Right lobe of liver (tissue), 4 donors: Measurements from ENCODE around the gene MAEA.
"Not testable (repeated sequence)": the region's sequence is repeated elsewhere in the genome, so short reads cannot be mapped to it uniquely, and the experiment has no call there.

Source experiments
- POLR2A ChIP-seq: fragments of 450-650 bp; IDR thresholded peaks from one replicate; pipeline ENCODE4 v1.6.1; 2017; ENCODE audit warnings: antibody characterized with exemption, mild to moderate bottlenecking
- TF ChIP-seq, protein P1 (sequence below), 4 donors: fragments of 200-600 bp in 3 of 4; fragments of 450-650 bp in 1 of 4; IDR thresholded peaks; one replicate each; pipeline versions ENCODE4 v1.5.1 to v1.8.0; 2016 to 2022; ENCODE audit warnings: antibody characterized with exemption in 4 of 4, mild to moderate bottlenecking in 2 of 4
- donor health status: DM: no; HTN: no; CAD: no.
- donor health status: DM: no; HTN: no; CAD: no.
- donor health status: DM: no; HTN: yes; CAD: no.

DNA sequence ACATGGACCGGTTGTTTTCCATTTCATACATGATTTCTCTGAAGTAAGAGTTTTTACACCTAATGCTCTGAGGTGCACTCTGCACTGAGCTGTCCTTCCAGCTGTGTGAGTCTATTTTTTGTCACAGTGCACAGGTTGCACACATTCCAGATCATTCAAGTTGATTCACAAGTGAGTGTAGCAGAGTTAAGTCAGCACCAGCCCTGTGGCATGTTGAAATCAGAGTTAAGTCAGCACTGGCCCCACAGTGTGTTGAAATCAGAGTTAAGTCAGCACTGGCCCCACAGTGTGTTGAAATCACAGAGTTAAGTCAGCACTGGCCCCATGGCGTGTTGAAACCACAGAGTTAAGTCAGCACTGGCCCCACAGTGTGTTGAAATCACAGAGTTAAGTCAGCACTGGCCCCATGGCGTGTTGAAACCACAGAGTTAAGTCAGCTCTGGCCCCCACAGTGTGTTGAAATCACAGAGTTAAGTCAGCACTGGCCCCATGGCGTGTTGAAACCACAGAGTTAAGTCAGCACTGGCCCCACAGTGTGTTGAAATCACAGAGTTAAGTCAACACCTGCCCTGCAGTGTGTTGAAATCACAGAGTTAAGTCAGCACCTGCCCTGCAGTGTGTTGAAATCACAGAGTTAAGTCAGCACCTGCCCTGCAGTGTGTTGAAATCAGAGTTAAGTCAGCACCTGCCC lies 45.6 kb downstream of the MAEA start:
- not testable (repeated sequence) for TF ChIP-seq POLR2A
- TF ChIP-seq, protein P1, sequence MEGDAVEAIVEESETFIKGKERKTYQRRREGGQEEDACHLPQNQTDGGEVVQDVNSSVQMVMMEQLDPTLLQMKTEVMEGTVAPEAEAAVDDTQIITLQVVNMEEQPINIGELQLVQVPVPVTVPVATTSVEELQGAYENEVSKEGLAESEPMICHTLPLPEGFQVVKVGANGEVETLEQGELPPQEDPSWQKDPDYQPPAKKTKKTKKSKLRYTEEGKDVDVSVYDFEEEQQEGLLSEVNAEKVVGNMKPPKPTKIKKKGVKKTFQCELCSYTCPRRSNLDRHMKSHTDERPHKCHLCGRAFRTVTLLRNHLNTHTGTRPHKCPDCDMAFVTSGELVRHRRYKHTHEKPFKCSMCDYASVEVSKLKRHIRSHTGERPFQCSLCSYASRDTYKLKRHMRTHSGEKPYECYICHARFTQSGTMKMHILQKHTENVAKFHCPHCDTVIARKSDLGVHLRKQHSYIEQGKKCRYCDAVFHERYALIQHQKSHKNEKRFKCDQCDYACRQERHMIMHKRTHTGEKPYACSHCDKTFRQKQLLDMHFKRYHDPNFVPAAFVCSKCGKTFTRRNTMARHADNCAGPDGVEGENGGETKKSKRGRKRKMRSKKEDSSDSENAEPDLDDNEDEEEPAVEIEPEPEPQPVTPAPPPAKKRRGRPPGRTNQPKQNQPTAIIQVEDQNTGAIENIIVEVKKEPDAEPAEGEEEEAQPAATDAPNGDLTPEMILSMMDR (IDR thresholded peaks at IDR 0.05) = not testable (repeated sequence)
